Breast epithelium (tissue), 3 donors: ENCODE results near the gene THSD4.

ENCODE experiments used
- POLR2A ChIP-seq: fragments of 450-650 bp; IDR thresholded peaks from one replicate; pipeline ENCODE4 v1.6.1; 2016; ENCODE audit warnings: antibody characterized with exemption, mild to moderate bottlenecking, moderate library complexity
- TF ChIP-seq, protein P1 (sequence below), 3 donors: fragments of 450-650 bp; IDR thresholded peaks; one replicate each; pipeline ENCODE4 v1.5.1; 2016 to 2017; ENCODE audit warnings: antibody characterized with exemption in 3 of 3, mild to moderate bottlenecking in 3 of 3, moderate library complexity in 3 of 3

DNA sequence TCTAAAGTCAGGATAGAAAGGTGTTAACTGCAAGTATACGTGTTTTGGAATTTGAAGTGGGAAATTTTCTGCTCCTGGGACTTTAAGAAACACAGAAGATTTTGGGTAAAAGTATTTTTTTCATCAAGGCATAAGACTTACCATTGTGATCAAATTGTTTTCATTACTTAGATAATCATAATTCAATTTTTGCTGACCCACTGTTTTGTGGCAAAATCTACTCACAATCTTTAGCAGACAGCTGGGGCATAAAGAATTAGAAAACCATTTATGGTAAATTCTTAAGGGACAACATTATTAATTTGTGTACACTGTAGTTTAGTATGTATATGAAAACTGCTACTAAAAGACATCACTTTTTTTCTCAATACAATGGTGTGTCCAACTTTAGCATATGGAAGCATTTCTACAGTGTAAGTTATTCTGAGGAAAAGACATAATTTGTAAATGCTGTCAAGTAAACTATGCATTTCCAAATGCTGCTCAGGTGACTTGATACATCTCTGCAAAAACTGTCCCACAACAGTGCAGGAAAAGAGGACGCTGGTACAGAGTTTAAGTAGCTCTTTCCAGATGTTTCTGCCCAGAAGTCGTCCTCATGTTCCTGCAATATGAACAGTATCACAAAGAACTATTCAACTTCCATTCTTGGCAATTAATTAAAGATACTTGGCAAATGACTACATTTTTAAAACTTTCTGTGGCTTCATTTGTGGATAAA, 52.3 kb downstream of the THSD4 start:
- no peak for TF ChIP-seq POLR2A
- TF ChIP-seq, protein P1, sequence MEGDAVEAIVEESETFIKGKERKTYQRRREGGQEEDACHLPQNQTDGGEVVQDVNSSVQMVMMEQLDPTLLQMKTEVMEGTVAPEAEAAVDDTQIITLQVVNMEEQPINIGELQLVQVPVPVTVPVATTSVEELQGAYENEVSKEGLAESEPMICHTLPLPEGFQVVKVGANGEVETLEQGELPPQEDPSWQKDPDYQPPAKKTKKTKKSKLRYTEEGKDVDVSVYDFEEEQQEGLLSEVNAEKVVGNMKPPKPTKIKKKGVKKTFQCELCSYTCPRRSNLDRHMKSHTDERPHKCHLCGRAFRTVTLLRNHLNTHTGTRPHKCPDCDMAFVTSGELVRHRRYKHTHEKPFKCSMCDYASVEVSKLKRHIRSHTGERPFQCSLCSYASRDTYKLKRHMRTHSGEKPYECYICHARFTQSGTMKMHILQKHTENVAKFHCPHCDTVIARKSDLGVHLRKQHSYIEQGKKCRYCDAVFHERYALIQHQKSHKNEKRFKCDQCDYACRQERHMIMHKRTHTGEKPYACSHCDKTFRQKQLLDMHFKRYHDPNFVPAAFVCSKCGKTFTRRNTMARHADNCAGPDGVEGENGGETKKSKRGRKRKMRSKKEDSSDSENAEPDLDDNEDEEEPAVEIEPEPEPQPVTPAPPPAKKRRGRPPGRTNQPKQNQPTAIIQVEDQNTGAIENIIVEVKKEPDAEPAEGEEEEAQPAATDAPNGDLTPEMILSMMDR (IDR thresholded peaks at IDR 0.05) = no peak
